Epithelial cell of esophagus (primary cell): ENCODE results near the gene PRKCQ.

ENCODE experiments used
- DNase-seq: peaks from one replicate; pipeline ENCODE4 v3.0.0; 2010; ENCODE audit warnings: low read depth
- H3K4me3 ChIP-seq: 2 replicates; pipeline ENCODE4 v1.5.1; 2011; ENCODE audit warnings: mild to moderate bottlenecking, low read length, control low read depth
- CTCF ChIP-seq: IDR thresholded peaks from 2 replicates; pipeline ENCODE4 v1.5.1; 2011; ENCODE audit warnings: low read depth, mild to moderate bottlenecking, low read length, control low read depth, inconsistent platforms; ENCODE audit not compliant: insufficient read depth; ENCODE audit errors: missing control alignments

PRKCQ gene

GRCh38 chr10:6463366-6463765 lies 116.7 kb downstream of the PRKCQ start:
- no peak for DNase-seq
- TF ChIP-seq CTCF, result no peak
- no peak overlapping the region for H3K4me3 ChIP-seq

GRCh38 chr10:6461961-6462360 lies 118.1 kb downstream of the PRKCQ start:
- peak; percentile 39 for DNase-seq
- H3K4me3 ChIP-seq, result no peak overlapping the region
- no peak for TF ChIP-seq CTCF

GRCh38 chr10:6460861-6461409 lies 119.1 kb downstream of the PRKCQ start:
- no peak for TF ChIP-seq CTCF
- DNase-seq, result no peak
- H3K4me3 ChIP-seq, result no peak overlapping the region

- H3K4me3 ChIP-seq, result no peak overlapping the region
- TF ChIP-seq CTCF, result no peak
- no peak for DNase-seq
These were observed 121.3 kb downstream of the PRKCQ start for GRCh38 chr10:6458814-6459213.

GRCh38 chr10:6457376-6457775 lies 122.7 kb downstream of the PRKCQ start:
- DNase-seq, result no peak
- TF ChIP-seq CTCF, result no peak
- H3K4me3 ChIP-seq, result no peak overlapping the region

- no peak overlapping the region for H3K4me3 ChIP-seq
- no peak for DNase-seq
- TF ChIP-seq CTCF, result no peak
These were observed 124.0 kb downstream of the PRKCQ start for GRCh38 chr10:6456067-6456466.

GRCh38 chr10:6455592-6455991 lies 124.5 kb downstream of the PRKCQ start:
- no peak for TF ChIP-seq CTCF
- no peak overlapping the region for H3K4me3 ChIP-seq
- DNase-seq, result no peak
